HepG2 (cell line): ENCODE results near the gene RPS25. TPM values are rescaled to one million over a fixed set of nuclear protein-coding genes. Genes with fewer than 3 reads are reported as not detected.
A peak's percentile ranks its signal among the peaks of the same experiment; 100 is the strongest.

Source experiments
- CREB1 ChIP-seq, 2 experiments: fragments of 450-650 bp in 1 of 2; IDR thresholded peaks; 2 replicates each; pipeline ENCODE4 v1.6.1; 2016 to 2017; ENCODE audit warnings: control low read depth in 1 of 2, mild to moderate bottlenecking in 1 of 2, missing compliant biosample characterization in 1 of 2, missing genetic modification characterization in 1 of 2
- KAT8 ChIP-seq: IDR thresholded peaks from 2 replicates; pipeline ENCODE4 v1.6.1; 2016; ENCODE audit warnings: missing genetic modification reagents, missing compliant biosample characterization
- KDM5B ChIP-seq: sonication (generic); formaldehyde crosslinking; IDR thresholded peaks from 2 replicates; pipeline ENCODE4 v1.4.0; 2020; ENCODE audit warnings: missing genetic modification reagents, mild to moderate bottlenecking, borderline replicate concordance
- KLF16 ChIP-seq, 2 experiments: sonication (generic) in 1 of 2; formaldehyde crosslinking in 1 of 2; IDR thresholded peaks; 2 replicates each; pipeline versions ENCODE4 v1.6.1 to v1.8.0; 2016 to 2023; ENCODE audit warnings: missing genetic modification reagents in 2 of 2, missing compliant biosample characterization in 1 of 2
- KMT2B ChIP-seq: IDR thresholded peaks from 2 replicates; pipeline ENCODE4 v1.6.1; 2016; ENCODE audit warnings: missing genetic modification reagents, missing compliant biosample characterization
- LBX2 ChIP-seq: sonication (generic); formaldehyde crosslinking; IDR thresholded peaks from 2 replicates; pipeline ENCODE4 v1.5.0; 2020; ENCODE audit warnings: missing genetic modification reagents, mild to moderate bottlenecking, borderline replicate concordance
- MIER2 ChIP-seq: IDR thresholded peaks from 2 replicates; pipeline ENCODE4 v1.6.1; 2016; ENCODE audit warnings: missing biosample characterization, missing genetic modification reagents
- NFIC ChIP-seq: IDR thresholded peaks from 2 replicates; pipeline ENCODE4 v1.6.1; 2012; ENCODE audit warnings: mild to moderate bottlenecking, low read length, inconsistent platforms
- NPAS2 ChIP-seq: sonication (generic); formaldehyde crosslinking; IDR thresholded peaks from 2 replicates; pipeline ENCODE4 v1.8.0; 2022; ENCODE audit warnings: mild to moderate bottlenecking, missing genetic modification reagents, borderline replicate concordance
- PAWR ChIP-seq: sonication (generic); formaldehyde crosslinking; IDR thresholded peaks from 2 replicates; pipeline ENCODE4 v1.4.0; 2020; ENCODE audit warnings: missing genetic modification reagents, mild to moderate bottlenecking, borderline replicate concordance
- PCBP2 ChIP-seq: fragments of 200-400 bp; formaldehyde crosslinking; optimal IDR thresholded peaks from 2 replicates; pipeline ENCODE3; 2018; ENCODE audit warnings: low read length, low read depth; ENCODE audit not compliant: poor library complexity, severe bottlenecking
- PHF5A ChIP-seq: IDR thresholded peaks from one replicate; pipeline ENCODE4 v1.6.1; 2018; ENCODE audit warnings: low read depth, missing genetic modification reagents; ENCODE audit not compliant: unreplicated experiment
- ZBTB39 ChIP-seq: sonication (generic); formaldehyde crosslinking; IDR thresholded peaks from 2 replicates; pipeline ENCODE4 v1.5.0; 2020; ENCODE audit warnings: missing genetic modification reagents
- ZC3H13 ChIP-seq: sonication (generic); formaldehyde crosslinking; IDR thresholded peaks from 2 replicates; pipeline ENCODE4 v1.8.1; 2023; ENCODE audit warnings: mild to moderate bottlenecking, missing genetic modification reagents, moderate library complexity
- ZNF282 ChIP-seq: fragments of 450-650 bp; IDR thresholded peaks from 2 replicates; pipeline ENCODE4 v1.6.1; 2018; ENCODE audit not compliant: partially characterized antibody
- ZNF296 ChIP-seq: sonication (generic); formaldehyde crosslinking; conservative IDR thresholded peaks from 2 replicates; pipeline ENCODE4 v1.5.0; 2020; ENCODE audit warnings: mild to moderate bottlenecking, missing genetic modification reagents
- ZNF441 ChIP-seq: sonication (generic); formaldehyde crosslinking; IDR thresholded peaks from 2 replicates; pipeline ENCODE4 v1.7.0; 2021; ENCODE audit warnings: missing genetic modification reagents, borderline replicate concordance
- ZNF589 ChIP-seq: sonication (generic); formaldehyde crosslinking; conservative IDR thresholded peaks from 2 replicates; pipeline ENCODE4 v1.8.0; 2022; ENCODE audit warnings: mild to moderate bottlenecking, moderate library complexity, missing genetic modification reagents
- ZNF619 ChIP-seq: sonication (generic); formaldehyde crosslinking; IDR thresholded peaks from 2 replicates; pipeline ENCODE4 v1.4.0; 2020; ENCODE audit warnings: mild to moderate bottlenecking, missing genetic modification reagents
- ZNF670 ChIP-seq: sonication (generic); formaldehyde crosslinking; IDR thresholded peaks from 2 replicates; pipeline ENCODE4 v1.8.0; 2022; ENCODE audit warnings: mild to moderate bottlenecking, missing genetic modification reagents, borderline replicate concordance
- ZNF878 ChIP-seq: sonication (generic); formaldehyde crosslinking; IDR thresholded peaks from 2 replicates; pipeline ENCODE4 v1.8.1; 2023; ENCODE audit warnings: mild to moderate bottlenecking, missing genetic modification reagents, moderate library complexity
- polyA plus RNA-seq, 8 experiments: library from polyadenylated mRNA; depleted of rRNA in 3 of 8; stranded (reverse) in 7 of 8; unstranded in 1 of 8; fragments of >200 nt; fragmentation: Illumina TruSeq in 4 of 8; extraction: Trizol in 4 of 8; gene quantifications; 2 replicates each; pipeline versions ENCODE4 v1.2.1 to v1.2.3, GENCODE V29; 2011 to 2016; ENCODE audit warnings: low read depth in 4 of 8, missing spikeins in 1 of 8, mixed read lengths in 1 of 8; ENCODE audit not compliant: insufficient read depth in 1 of 8
- total RNA-seq, 5 experiments: library from RNA; depleted of rRNA; stranded (reverse); fragments of >200 nt; fragmentation: Illumina TruSeq; extraction: Trizol; gene quantifications; 2 replicates each; pipeline ENCODE4 v1.2.3, GENCODE V29; 2016; ENCODE audit warnings: low read depth in 1 of 5
- TF ChIP-seq, protein P1 (sequence below), 2 experiments: sonication (generic) in 1 of 2; formaldehyde crosslinking in 1 of 2; IDR thresholded peaks; 2 replicates each; pipeline versions ENCODE4 v1.4.0 to v1.6.1; 2018 to 2020; ENCODE audit warnings: missing genetic modification reagents in 2 of 2, borderline replicate concordance in 1 of 2, low read depth in 1 of 2, mild to moderate bottlenecking in 1 of 2, missing biosample characterization in 1 of 2

Gene RPS25
- total and polyA plus RNA-seq, 2 of the 13 experiments (the other 11 are each of a cell fraction or from before 2014, with no cell fraction given), result 839 to 1,415 TPM

GRCh38 chr11:119030329-119031047 is 12.3 kb upstream of the RPS25 start, which contains the start of gene SLC37A4 (continued):
- TF ChIP-seq ZNF878 (CRISPR knock-in tag) (peak; percentile 84; the same call in 1 of the 2 replicates), KAT8 (peak; percentile 69), PHF5A (CRISPR knock-in tag) (no peak), KDM5B (CRISPR knock-in tag) (peak; percentile 79), ZNF670 (no peak), ZNF282 (no peak), ZC3H13 (no peak), KLF16 (CRISPR knock-in tag; IDR thresholded peaks at IDR 0.05) (peak in 1 of 2 experiments; percentile 92; a peak in 2 of 4 replicates), ZNF296 (no peak), NFIC (no peak), MIER2 (CRISPR knock-in tag) (peak; percentile 46; the same call in 1 of the 2 replicates), KMT2B (CRISPR knock-in tag) (peak; percentile 82; the same call in 1 of the 2 replicates), ZNF441 (CRISPR knock-in tag) (peak; percentile 84; the same call in 1 of the 2 replicates), PAWR (CRISPR knock-in tag) (no peak), PCBP2 (no peak), LBX2 (CRISPR knock-in tag) (no peak), ZNF619 (CRISPR knock-in tag) (peak; percentile 35; the same call in 1 of the 2 replicates), ZNF589 (CRISPR knock-in tag) (no peak), CREB1 (IDR thresholded peaks at IDR 0.05) (peak; percentile 49; the same call in 1 of the 2 replicates), CREB1 (CRISPR knock-in tag; IDR thresholded peaks at IDR 0.05) (peak; percentile 63; the same call in 1 of the 2 replicates), NPAS2 (CRISPR knock-in tag) (no peak), ZBTB39 (CRISPR knock-in tag) (no peak)
- TF ChIP-seq, protein P1, sequence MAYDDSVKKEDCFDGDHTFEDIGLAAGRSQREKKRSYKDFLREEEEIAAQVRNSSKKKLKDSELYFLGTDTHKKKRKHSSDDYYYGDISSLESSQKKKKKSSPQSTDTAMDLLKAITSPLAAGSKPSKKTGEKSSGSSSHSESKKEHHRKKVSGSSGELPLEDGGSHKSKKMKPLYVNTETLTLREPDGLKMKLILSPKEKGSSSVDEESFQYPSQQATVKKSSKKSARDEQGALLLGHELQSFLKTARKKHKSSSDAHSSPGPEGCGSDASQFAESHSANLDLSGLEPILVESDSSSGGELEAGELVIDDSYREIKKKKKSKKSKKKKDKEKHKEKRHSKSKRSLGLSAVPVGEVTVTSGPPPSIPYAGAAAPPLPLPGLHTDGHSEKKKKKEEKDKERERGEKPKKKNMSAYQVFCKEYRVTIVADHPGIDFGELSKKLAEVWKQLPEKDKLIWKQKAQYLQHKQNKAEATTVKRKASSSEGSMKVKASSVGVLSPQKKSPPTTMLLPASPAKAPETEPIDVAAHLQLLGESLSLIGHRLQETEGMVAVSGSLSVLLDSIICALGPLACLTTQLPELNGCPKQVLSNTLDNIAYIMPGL (CRISPR knock-in tag; IDR thresholded peaks at IDR 0.05; ENCODE audit: borderline replicate concordance in 1 of 2, low read depth in 1 of 2), result peak; percentile 75 to 97; a peak in 3 of 4 replicates
